OCI-LY7 (cell line): ENCODE measurements around the gene SRSF2. TPM values are rescaled to one million over a fixed set of nuclear protein-coding genes. Genes with fewer than 3 reads are reported as not detected.
"Not testable (repeated sequence)": the region's sequence is repeated elsewhere in the genome, so short reads cannot be mapped to it uniquely, and the experiment has no call there.

Experiments
- BruUV-seq: library from RNA; stranded (reverse); fragments of 400-500 nt; replicated peaks from 2 replicates; lab custom pipeline; 2021; lab: Mats Ljungman, UMichigan
- CTCF ChIA-PET: fragments of 300-600 bp; sonication (Branson Sonifier 250); formaldehyde crosslinking; loops from one replicate; lab custom pipeline; 2022; ENCODE audit warnings: antibody characterized with exemption; ENCODE audit not compliant: unreplicated experiment; lab: Charles Lee
- POLR2A ChIA-PET: fragments of 300-600 bp; sonication (Branson Sonifier 250); formaldehyde crosslinking; loops from one replicate; lab custom pipeline; 2022; ENCODE audit warnings: antibody characterized with exemption; lab: Charles Lee
- DNase-seq: peaks from one replicate; pipeline ENCODE4 v3.0.0-alpha.2; 2015; ENCODE audit warnings: low spot score
- H2AFZ ChIP-seq: fragments of 200-600 bp; sonication (generic), shearing (Covaris generic); 2 replicates; pipeline ENCODE4 v1.6.1; 2014; ENCODE audit warnings: mild to moderate bottlenecking, antibody characterized with exemption, low read length, moderate library complexity
- H3K27ac ChIP-seq: fragments of 200-600 bp; sonication (generic); 2 replicates; pipeline ENCODE4 v1.5.1; 2014; ENCODE audit warnings: mixed run types, low read depth, mild to moderate bottlenecking, moderate library complexity, low read length, inconsistent platforms; ENCODE audit not compliant: poor library complexity, severe bottlenecking
- H3K36me3 ChIP-seq: fragments of 200-600 bp; sonication (generic); 2 replicates; pipeline ENCODE4 v1.6.1; 2014; ENCODE audit warnings: mild to moderate bottlenecking, antibody characterized with exemption, low read length, moderate library complexity, mixed read lengths; ENCODE audit not compliant: insufficient read depth
- H3K4me1 ChIP-seq: fragments of 200-600 bp; sonication (generic); 2 replicates; pipeline ENCODE4 v1.5.1; 2014; ENCODE audit warnings: mild to moderate bottlenecking, low read length; ENCODE audit not compliant: insufficient read depth, poor library complexity, severe bottlenecking
- H3K4me2 ChIP-seq: fragments of 200-600 bp; sonication (generic); 2 replicates; pipeline ENCODE4 v1.6.1; 2014; ENCODE audit warnings: mild to moderate bottlenecking, low read length
- H3K4me3 ChIP-seq: fragments of 200-600 bp; sonication (generic); 2 replicates; pipeline ENCODE4 v1.5.1; 2014; ENCODE audit warnings: mild to moderate bottlenecking, low read depth, low read length; ENCODE audit not compliant: poor library complexity, severe bottlenecking
- H3K79me2 ChIP-seq: fragments of 200-600 bp; sonication (generic); 2 replicates; pipeline ENCODE4 v1.6.1; 2016; ENCODE audit warnings: low read depth, mild to moderate bottlenecking, low read length, moderate library complexity, mixed read lengths; ENCODE audit not compliant: insufficient read depth
- H3K9me2 ChIP-seq: fragments of 200-600 bp; sonication (generic); 2 replicates; pipeline ENCODE4 v1.6.1; 2016; ENCODE audit warnings: mild to moderate bottlenecking, low read length, mixed read lengths; ENCODE audit not compliant: insufficient read depth
- H3K9me3 ChIP-seq: fragments of 200-600 bp; sonication (generic); 2 replicates; pipeline ENCODE4 v1.6.1; 2014; ENCODE audit warnings: mild to moderate bottlenecking, mixed run types, low read length, mixed read lengths
- H4K20me1 ChIP-seq: fragments of 200-600 bp; sonication (generic); 2 replicates; pipeline ENCODE4 v1.6.1; 2014; ENCODE audit warnings: mild to moderate bottlenecking, antibody characterized with exemption, low read length, moderate library complexity, mixed read lengths; ENCODE audit not compliant: insufficient read depth
- CTCF ChIP-seq: fragments of 200-600 bp; sonication (generic); conservative IDR thresholded peaks from 2 replicates; pipeline ENCODE4 v1.5.1; 2014; ENCODE audit warnings: mild to moderate bottlenecking, antibody characterized with exemption, low read length, moderate library complexity, mixed read lengths
- EZH2phosphoT487 ChIP-seq: fragments of 200-600 bp; sonication (generic); IDR thresholded peaks from 2 replicates; pipeline ENCODE4 v1.6.1; 2018; ENCODE audit warnings: low read depth, borderline replicate concordance, mild to moderate bottlenecking, mixed run types, antibody characterized with exemption, low read length, moderate library complexity, mixed read lengths
- intact Hi-C: fragments of 100-400 bp; cut with micrococcal nuclease; formaldehyde crosslinking; loops from one replicate; pipeline ENCODE4 v1.10.0; 2022; ENCODE audit not compliant: unreplicated experiment
- total RNA-seq, 2 experiments: library from RNA; depleted of rRNA in 1 of 2; stranded (reverse); fragments of >200 nt in 1 of 2; shearing (Covaris generic) in 1 of 2; gene quantifications; 2 replicates each; pipeline ENCODE4 v1.2.3, GENCODE V29; 2014 to 2022

Gene SRSF2
- total RNA-seq, 2 experiments from 2014 or later = 619 to 2,207 TPM

- no peak overlapping the region for H3K4me2 ChIP-seq
- H3K36me3 ChIP-seq = peaks cover 82% of the 10 kb centered on the region
- no peak overlapping the region for H3K27ac ChIP-seq
- CTCF ChIA-PET = interaction anchor here (0.7 kb wide), 1 partner anchor 120 kb away, joined by 3 read pairs; no protein-coding TSS in a partner anchor
- no peak for TF ChIP-seq CTCF
- no peaks in the 10 kb centered on the region for H3K9me3 ChIP-seq
- H3K4me3 ChIP-seq = no peak overlapping the region
- no peaks in the 10 kb centered on the region; the same call in 1 of the 2 replicates for H3K79me2 ChIP-seq
- POLR2A ChIA-PET = interaction anchor here (0.7 to 0.9 kb wide), 2 partner anchors 9 kb away, joined by 4 to 5 read pairs; no protein-coding TSS in a partner anchor
- intact Hi-C loops = no loop called here
- H3K4me1 ChIP-seq = peaks cover 18% of the 10 kb centered on the region
- no peaks in the 10 kb centered on the region for H4K20me1 ChIP-seq
- H2AFZ ChIP-seq = no peak overlapping the region
- no peaks in the 10 kb centered on the region for H3K9me2 ChIP-seq
- no TSS peak for BruUV-seq
- DNase-seq = no peak
These were observed 10.7 kb upstream of the SRSF2 start for GRCh38 chr17:76747716-76748363.

- DNase-seq, H3K9me2 ChIP-seq, CTCF ChIA-PET, H3K27ac ChIP-seq, H4K20me1 ChIP-seq, H3K79me2 ChIP-seq, POLR2A ChIA-PET, H2AFZ ChIP-seq, intact Hi-C loops, H3K4me2 ChIP-seq, H3K9me3 ChIP-seq, BruUV-seq, H3K4me1 ChIP-seq, H3K4me3 ChIP-seq: not testable (repeated sequence)
- peaks cover 91% of the 10 kb centered on the region for H3K36me3 ChIP-seq
These were observed 8.7 kb upstream of the SRSF2 start for GRCh38 chr17:76745785-76746184.

GRCh38 chr17:76744747-76745146 lies 7.6 kb upstream of the SRSF2 start:
- BruUV-seq = no TSS peak
- Histone ChIP-seq H3K4me2 (no peak overlapping the region), H3K4me3 (no peak overlapping the region), H4K20me1 (no peaks in the 10 kb centered on the region), H3K79me2 (peaks cover 12% of the 10 kb centered on the region; the same call in 1 of the 2 replicates), H3K4me1 (peaks cover 14% of the 10 kb centered on the region), H3K9me2 (no peaks in the 10 kb centered on the region), H3K36me3 (peaks cover 90% of the 10 kb centered on the region), H3K9me3 (no peaks in the 10 kb centered on the region), H3K27ac (no peak overlapping the region), H2AFZ (no peak overlapping the region)
- ChIA-PET POLR2A (no interaction called here), CTCF (no interaction called here)
- TF ChIP-seq CTCF = no peak
- TF ChIP-seq EZH2phosphoT487 = no peak
- intact Hi-C loops = no loop called here
- DNase-seq = no peak
